ENCODE results near the gene PFN1. TPM values are rescaled to one million over a fixed set of nuclear protein-coding genes. Genes with fewer than 3 reads are reported as not detected.
A peak's percentile ranks its signal among the peaks of the same experiment; 100 is the strongest.

The PFN1 gene
- total and polyA plus RNA-seq, 9 of the 15 experiments (the other 6 are each of a cell fraction or from before 2014, with no cell fraction given): 60.5 to 1,479 (median 456) TPM

DNA sequence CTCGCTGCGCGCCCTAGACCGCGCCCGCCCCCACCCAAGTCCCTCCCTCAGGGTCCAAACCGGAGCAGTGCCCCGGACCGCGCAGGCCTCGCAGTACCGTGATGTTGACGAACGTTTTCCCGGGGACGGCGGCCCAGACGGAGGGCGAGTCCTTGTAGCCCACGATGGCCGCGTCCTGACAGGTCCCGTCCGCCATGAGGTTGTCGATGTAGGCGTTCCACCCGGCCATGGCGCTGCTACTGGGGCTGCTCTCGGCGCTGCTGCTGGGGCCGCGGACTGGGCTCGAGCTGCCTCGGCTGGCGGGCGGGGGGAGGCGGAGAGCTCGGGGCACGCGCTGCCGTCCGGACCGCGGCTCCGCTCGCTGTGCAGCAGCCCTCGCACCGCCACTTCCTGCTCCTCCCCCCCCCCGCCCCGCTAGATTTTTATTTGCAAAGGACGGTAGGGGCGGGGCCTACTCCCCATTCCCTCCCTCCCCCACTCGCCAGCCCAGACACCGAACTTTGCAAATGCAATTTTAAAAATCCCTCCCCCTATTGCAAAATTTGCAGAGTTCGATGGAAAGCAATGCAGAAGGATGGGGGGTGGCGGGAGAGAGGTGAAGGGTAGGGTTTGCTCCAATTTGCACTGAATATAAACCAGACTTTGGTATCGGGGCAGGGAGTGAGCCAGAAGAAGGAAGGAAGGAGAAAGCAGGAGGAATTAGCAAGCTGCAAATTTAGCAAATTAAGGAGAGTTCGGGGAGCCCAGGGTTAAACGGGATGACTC is at the start of gene PFN1 (continued):
- TF ChIP-seq, protein P1, sequence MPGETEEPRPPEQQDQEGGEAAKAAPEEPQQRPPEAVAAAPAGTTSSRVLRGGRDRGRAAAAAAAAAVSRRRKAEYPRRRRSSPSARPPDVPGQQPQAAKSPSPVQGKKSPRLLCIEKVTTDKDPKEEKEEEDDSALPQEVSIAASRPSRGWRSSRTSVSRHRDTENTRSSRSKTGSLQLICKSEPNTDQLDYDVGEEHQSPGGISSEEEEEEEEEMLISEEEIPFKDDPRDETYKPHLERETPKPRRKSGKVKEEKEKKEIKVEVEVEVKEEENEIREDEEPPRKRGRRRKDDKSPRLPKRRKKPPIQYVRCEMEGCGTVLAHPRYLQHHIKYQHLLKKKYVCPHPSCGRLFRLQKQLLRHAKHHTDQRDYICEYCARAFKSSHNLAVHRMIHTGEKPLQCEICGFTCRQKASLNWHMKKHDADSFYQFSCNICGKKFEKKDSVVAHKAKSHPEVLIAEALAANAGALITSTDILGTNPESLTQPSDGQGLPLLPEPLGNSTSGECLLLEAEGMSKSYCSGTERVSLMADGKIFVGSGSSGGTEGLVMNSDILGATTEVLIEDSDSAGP (CRISPR knock-in tag; IDR thresholded peaks at IDR 0.05): no peak
- no peak for TF ChIP-seq MCM7 (IDR thresholded peaks at IDR 0.05)
- TF ChIP-seq HNRNPLL (IDR thresholded peaks at IDR 0.05; ENCODE audit: low read depth, low read length, poor library complexity, severe bottlenecking): peak; percentile 30
- TF ChIP-seq, protein P2, sequence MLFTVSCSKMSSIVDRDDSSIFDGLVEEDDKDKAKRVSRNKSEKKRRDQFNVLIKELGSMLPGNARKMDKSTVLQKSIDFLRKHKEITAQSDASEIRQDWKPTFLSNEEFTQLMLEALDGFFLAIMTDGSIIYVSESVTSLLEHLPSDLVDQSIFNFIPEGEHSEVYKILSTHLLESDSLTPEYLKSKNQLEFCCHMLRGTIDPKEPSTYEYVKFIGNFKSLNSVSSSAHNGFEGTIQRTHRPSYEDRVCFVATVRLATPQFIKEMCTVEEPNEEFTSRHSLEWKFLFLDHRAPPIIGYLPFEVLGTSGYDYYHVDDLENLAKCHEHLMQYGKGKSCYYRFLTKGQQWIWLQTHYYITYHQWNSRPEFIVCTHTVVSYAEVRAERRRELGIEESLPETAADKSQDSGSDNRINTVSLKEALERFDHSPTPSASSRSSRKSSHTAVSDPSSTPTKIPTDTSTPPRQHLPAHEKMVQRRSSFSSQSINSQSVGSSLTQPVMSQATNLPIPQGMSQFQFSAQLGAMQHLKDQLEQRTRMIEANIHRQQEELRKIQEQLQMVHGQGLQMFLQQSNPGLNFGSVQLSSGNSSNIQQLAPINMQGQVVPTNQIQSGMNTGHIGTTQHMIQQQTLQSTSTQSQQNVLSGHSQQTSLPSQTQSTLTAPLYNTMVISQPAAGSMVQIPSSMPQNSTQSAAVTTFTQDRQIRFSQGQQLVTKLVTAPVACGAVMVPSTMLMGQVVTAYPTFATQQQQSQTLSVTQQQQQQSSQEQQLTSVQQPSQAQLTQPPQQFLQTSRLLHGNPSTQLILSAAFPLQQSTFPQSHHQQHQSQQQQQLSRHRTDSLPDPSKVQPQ (CRISPR knock-in tag; IDR thresholded peaks at IDR 0.05; ENCODE audit: borderline replicate concordance): no peak
- TF ChIP-seq L3MBTL2 (IDR thresholded peaks at IDR 0.05): no peak
- no peak for TF ChIP-seq EZH2 (IDR thresholded peaks at IDR 0.05; ENCODE audit: borderline replicate concordance, low read depth, low read length)
- no peak for TF ChIP-seq NFATC3 (IDR thresholded peaks at IDR 0.05)
- TF ChIP-seq HOXB6 (CRISPR knock-in tag; IDR thresholded peaks at IDR 0.05; ENCODE audit: borderline replicate concordance): no peak
- TF ChIP-seq, protein P3, sequence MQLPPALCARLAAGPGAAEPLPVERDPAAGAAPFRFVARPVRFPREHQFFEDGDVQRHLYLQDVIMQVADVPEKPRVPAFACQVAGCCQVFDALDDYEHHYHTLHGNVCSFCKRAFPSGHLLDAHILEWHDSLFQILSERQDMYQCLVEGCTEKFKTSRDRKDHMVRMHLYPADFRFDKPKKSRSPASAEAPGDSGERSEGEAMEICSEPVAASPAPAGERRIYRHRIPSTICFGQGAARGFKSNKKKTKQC (CRISPR knock-in tag; IDR thresholded peaks at IDR 0.05): 0 out of 2 replicates have a peak, but pooled peaks have one; percentile 56
- TF ChIP-seq GATA2 (CRISPR knock-in tag; IDR thresholded peaks at IDR 0.05): no peak
- no peak for TF ChIP-seq LARP7 (IDR thresholded peaks at IDR 0.05)
- TF ChIP-seq, protein P4, sequence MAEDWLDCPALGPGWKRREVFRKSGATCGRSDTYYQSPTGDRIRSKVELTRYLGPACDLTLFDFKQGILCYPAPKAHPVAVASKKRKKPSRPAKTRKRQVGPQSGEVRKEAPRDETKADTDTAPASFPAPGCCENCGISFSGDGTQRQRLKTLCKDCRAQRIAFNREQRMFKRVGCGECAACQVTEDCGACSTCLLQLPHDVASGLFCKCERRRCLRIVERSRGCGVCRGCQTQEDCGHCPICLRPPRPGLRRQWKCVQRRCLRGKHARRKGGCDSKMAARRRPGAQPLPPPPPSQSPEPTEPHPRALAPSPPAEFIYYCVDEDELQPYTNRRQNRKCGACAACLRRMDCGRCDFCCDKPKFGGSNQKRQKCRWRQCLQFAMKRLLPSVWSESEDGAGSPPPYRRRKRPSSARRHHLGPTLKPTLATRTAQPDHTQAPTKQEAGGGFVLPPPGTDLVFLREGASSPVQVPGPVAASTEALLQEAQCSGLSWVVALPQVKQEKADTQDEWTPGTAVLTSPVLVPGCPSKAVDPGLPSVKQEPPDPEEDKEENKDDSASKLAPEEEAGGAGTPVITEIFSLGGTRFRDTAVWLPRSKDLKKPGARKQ (CRISPR knock-in tag; IDR thresholded peaks at IDR 0.05): no peak
- no peak for TF ChIP-seq TCFL5 (CRISPR knock-in tag; conservative IDR thresholded peaks at IDR 0.05)
- TF ChIP-seq, protein P5, sequence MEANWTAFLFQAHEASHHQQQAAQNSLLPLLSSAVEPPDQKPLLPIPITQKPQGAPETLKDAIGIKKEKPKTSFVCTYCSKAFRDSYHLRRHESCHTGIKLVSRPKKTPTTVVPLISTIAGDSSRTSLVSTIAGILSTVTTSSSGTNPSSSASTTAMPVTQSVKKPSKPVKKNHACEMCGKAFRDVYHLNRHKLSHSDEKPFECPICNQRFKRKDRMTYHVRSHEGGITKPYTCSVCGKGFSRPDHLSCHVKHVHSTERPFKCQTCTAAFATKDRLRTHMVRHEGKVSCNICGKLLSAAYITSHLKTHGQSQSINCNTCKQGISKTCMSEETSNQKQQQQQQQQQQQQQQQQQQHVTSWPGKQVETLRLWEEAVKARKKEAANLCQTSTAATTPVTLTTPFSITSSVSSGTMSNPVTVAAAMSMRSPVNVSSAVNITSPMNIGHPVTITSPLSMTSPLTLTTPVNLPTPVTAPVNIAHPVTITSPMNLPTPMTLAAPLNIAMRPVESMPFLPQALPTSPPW (CRISPR knock-in tag; IDR thresholded peaks at IDR 0.05): peak; percentile 85
- no peak for TF ChIP-seq RBM25 (IDR thresholded peaks at IDR 0.05; ENCODE audit: low read depth, low read length, severe bottlenecking)
- TF ChIP-seq SP1 (CRISPR knock-in tag; IDR thresholded peaks at IDR 0.05): peak; percentile 55
- no peak for TF ChIP-seq GATAD2B (IDR thresholded peaks at IDR 0.05; ENCODE audit: borderline replicate concordance)
- TF ChIP-seq RHOXF2B (CRISPR knock-in tag; conservative IDR thresholded peaks at IDR 0.05): no peak
- TF ChIP-seq, protein P6, sequence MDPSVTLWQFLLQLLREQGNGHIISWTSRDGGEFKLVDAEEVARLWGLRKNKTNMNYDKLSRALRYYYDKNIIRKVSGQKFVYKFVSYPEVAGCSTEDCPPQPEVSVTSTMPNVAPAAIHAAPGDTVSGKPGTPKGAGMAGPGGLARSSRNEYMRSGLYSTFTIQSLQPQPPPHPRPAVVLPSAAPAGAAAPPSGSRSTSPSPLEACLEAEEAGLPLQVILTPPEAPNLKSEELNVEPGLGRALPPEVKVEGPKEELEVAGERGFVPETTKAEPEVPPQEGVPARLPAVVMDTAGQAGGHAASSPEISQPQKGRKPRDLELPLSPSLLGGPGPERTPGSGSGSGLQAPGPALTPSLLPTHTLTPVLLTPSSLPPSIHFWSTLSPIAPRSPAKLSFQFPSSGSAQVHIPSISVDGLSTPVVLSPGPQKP (CRISPR knock-in tag; IDR thresholded peaks at IDR 0.05): no peak
